HG02571 (cell line): ENCODE results near the gene ZNF484.

Source experiments
- ATAC-seq: cut with Tn5 transposase; IDR thresholded peaks from one replicate; pipeline ENCODE4 v1.9.1; 2021; ENCODE audit warnings: mild to moderate bottlenecking, moderate library complexity; ENCODE audit not compliant: unreplicated experiment

Gene ZNF484

GRCh38 chr9:92795598-92796336, 82.1 kb downstream of the ZNF484 start:
- no peak for ATAC-seq
